Hindlimb muscle (tissue), 1 donor: ENCODE data around the gene KMT5C. TPM values are rescaled to one million over a fixed set of nuclear protein-coding genes. Genes with fewer than 3 reads are reported as not detected.

ENCODE experiments used
- DNase-seq: peaks from one replicate; pipeline ENCODE4 v3.0.0-alpha.2; 2013
- polyA plus RNA-seq: library from polyadenylated mRNA; unstranded; fragments of 120-200 nt; gene quantifications from one replicate; pipeline ENCODE4 v1.2.1, GENCODE V29; 2013; ENCODE audit not compliant: insufficient read length

KMT5C gene
- polyA plus RNA-seq, 1 donor = 26.8 TPM

GRCh38 chr19:55387736-55388497, 48.2 kb downstream of the KMT5C start:
- DNase-seq = no peak

GRCh38 chr19:55389386-55390317, 50.0 kb downstream of the KMT5C start:
- DNase-seq = no peak

DNA sequence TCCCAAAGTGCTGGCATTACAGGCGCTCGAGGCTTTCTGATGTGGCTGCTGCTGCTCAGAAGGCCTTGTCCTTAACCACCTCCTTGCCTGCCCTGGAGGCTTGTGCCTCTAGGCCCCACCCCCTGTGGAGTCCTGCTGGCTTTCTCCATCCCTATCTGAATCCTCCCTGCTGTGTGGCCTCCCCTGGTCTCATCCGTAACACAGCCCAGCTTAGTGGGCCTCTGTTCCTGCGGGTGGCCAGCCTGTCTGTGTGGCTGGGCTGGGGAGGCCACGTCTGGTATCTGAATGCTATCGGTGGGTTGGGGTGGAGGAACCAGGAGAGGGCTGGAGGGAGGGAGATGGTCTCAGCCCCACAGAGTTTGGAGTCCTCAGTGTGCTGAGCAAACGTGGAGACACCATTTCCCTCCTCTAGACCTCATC, 50.8 kb downstream of the KMT5C start:
- no peak for DNase-seq

- no peak for DNase-seq
Observed at GRCh38 chr19:55391191-55391670, 51.6 kb downstream of the KMT5C start.

- no peak for DNase-seq
Observed at GRCh38 chr19:55391702-55392615, 52.3 kb downstream of the KMT5C start.

- no peak for DNase-seq
Observed at GRCh38 chr19:55392820-55393761, 53.4 kb downstream of the KMT5C start.

Other genes starting within 250 kb of the KMT5C start
- gene PPP1R12C, start 222.2 kb upstream of the KMT5C start, polyA plus RNA-seq = 74.0 TPM
- 516 TPM for gene TNNT1, start 190.7 kb upstream of the KMT5C start, polyA plus RNA-seq
- gene TNNI3, start 182.1 kb upstream of the KMT5C start, polyA plus RNA-seq = 1.9 TPM
- gene DNAAF3, start 173.3 kb upstream of the KMT5C start, polyA plus RNA-seq = 1.2 TPM
- 0.13 TPM for gene SYT5, start 159.6 kb upstream of the KMT5C start, polyA plus RNA-seq
- gene PTPRH, start 130.4 kb upstream of the KMT5C start, polyA plus RNA-seq = 0.27 TPM
- 2.6 TPM for gene TMEM86B, start 111.1 kb upstream of the KMT5C start, polyA plus RNA-seq
- gene PPP6R1, start 80.9 kb upstream of the KMT5C start, polyA plus RNA-seq = 31.5 TPM
- 30.6 TPM for gene HSPBP1, start 59.8 kb upstream of the KMT5C start, polyA plus RNA-seq
- gene BRSK1, start 55.9 kb upstream of the KMT5C start, polyA plus RNA-seq = 5.8 TPM
- 1.3 TPM for gene TMEM150B, start 14.5 kb upstream of the KMT5C start, polyA plus RNA-seq
- 0.65 TPM for gene COX6B2, start 14.8 kb downstream of the KMT5C start, polyA plus RNA-seq
- not detected for gene GARIN5B, start 23.4 kb downstream of the KMT5C start, polyA plus RNA-seq
- gene IL11, start 30.6 kb downstream of the KMT5C start, polyA plus RNA-seq = 0.25 TPM
- not detected for gene TMEM190, start 37.0 kb downstream of the KMT5C start, polyA plus RNA-seq
- 0.32 TPM for gene TMEM238, start 44.4 kb downstream of the KMT5C start, polyA plus RNA-seq
- 1,898 TPM for gene RPL28, start 46.1 kb downstream of the KMT5C start, polyA plus RNA-seq
- 47.2 TPM for gene UBE2S, start 67.9 kb downstream of the KMT5C start, polyA plus RNA-seq
- 0.18 TPM for gene SHISA7, start 103.4 kb downstream of the KMT5C start, polyA plus RNA-seq
- 36.1 TPM for gene ISOC2, start 121.8 kb downstream of the KMT5C start, polyA plus RNA-seq
- not detected for gene C19orf85, start 124.9 kb downstream of the KMT5C start, polyA plus RNA-seq
- 5.0 TPM for gene ZNF628, start 136.7 kb downstream of the KMT5C start, polyA plus RNA-seq
- gene NAT14, start 145.3 kb downstream of the KMT5C start, polyA plus RNA-seq = 29.9 TPM
- 13.3 TPM for gene SSC5D, start 148.6 kb downstream of the KMT5C start, polyA plus RNA-seq
- gene SBK2, start 197.3 kb downstream of the KMT5C start, polyA plus RNA-seq = 3.2 TPM
- gene SBK3, start 205.7 kb downstream of the KMT5C start, polyA plus RNA-seq = 0.15 TPM
- 12.7 TPM for gene ZNF579, start 241.0 kb downstream of the KMT5C start, polyA plus RNA-seq